Measurements from ENCODE around the gene LRCH4. TPM values are rescaled to one million over a fixed set of nuclear protein-coding genes. Genes with fewer than 3 reads are reported as not detected.

LRCH4 gene
- total RNA-seq, 1 experiment from 2014 or later = 71.4 TPM

- Mint-ChIP-seq H3K4me3 (ENCODE audit: unreplicated experiment) (no peak overlapping the region), H3K27me3 (ENCODE audit: insufficient read depth, unreplicated experiment) (no peaks in the 10 kb centered on the region), H3K36me3 (ENCODE audit: insufficient read depth, unreplicated experiment) (peaks cover 7% of the 10 kb centered on the region), H3K27ac (ENCODE audit: unreplicated experiment) (no peak overlapping the region), H3K9me3 (ENCODE audit: unreplicated experiment) (no peaks in the 10 kb centered on the region), H3K4me1 (ENCODE audit: low read depth, unreplicated experiment) (peaks cover 4% of the 10 kb centered on the region)
- peak; percentile 55 to 77 for DNase-seq
- H3K9me3 ChIP-seq = no peaks in the 10 kb centered on the region
- CTCF ChIA-PET = interaction anchor here (1.8 kb wide), 1 partner anchor 14 kb away, joined by 3 read pairs; the partner anchor contains the start of gene MOSPD3
- intact Hi-C loops (cut with micrococcal nuclease; ENCODE audit: unreplicated experiment) = no loop called here
- no peaks in the 10 kb centered on the region for H3K36me3 ChIP-seq (ENCODE audit: control insufficient read depth, insufficient read depth, low read length)
- H3K27me3 ChIP-seq (replicated peaks; ENCODE audit: control insufficient read depth, insufficient read depth, low read length) = no peaks in the 10 kb centered on the region
- peak overlapping the region; percentile 12 for H3K4me3 ChIP-seq (ENCODE audit: low read depth, low read length)
- BruUV-seq (replicated peaks) = no TSS peak
- no peaks in the 10 kb centered on the region for H3K4me1 ChIP-seq
- TF ChIP-seq, protein P1, sequence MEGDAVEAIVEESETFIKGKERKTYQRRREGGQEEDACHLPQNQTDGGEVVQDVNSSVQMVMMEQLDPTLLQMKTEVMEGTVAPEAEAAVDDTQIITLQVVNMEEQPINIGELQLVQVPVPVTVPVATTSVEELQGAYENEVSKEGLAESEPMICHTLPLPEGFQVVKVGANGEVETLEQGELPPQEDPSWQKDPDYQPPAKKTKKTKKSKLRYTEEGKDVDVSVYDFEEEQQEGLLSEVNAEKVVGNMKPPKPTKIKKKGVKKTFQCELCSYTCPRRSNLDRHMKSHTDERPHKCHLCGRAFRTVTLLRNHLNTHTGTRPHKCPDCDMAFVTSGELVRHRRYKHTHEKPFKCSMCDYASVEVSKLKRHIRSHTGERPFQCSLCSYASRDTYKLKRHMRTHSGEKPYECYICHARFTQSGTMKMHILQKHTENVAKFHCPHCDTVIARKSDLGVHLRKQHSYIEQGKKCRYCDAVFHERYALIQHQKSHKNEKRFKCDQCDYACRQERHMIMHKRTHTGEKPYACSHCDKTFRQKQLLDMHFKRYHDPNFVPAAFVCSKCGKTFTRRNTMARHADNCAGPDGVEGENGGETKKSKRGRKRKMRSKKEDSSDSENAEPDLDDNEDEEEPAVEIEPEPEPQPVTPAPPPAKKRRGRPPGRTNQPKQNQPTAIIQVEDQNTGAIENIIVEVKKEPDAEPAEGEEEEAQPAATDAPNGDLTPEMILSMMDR (IDR thresholded peaks at IDR 0.05; ENCODE audit: insufficient read depth in 1 of 2, low read depth in 1 of 2, low read length in 1 of 2, severe bottlenecking in 1 of 2, unreplicated experiment in 1 of 2) = no peak
- POLR2A ChIA-PET = no interaction called here
Measured at GRCh38 chr7:100626530-100627237, 40.8 kb upstream of the LRCH4 start.

- no peak overlapping the region for H3K4me3 Mint-ChIP-seq (ENCODE audit: unreplicated experiment)
- ChIA-PET POLR2A (interaction anchor here (0.5 kb wide), 1 partner anchor 192 kb away, joined by 3 read pairs; no protein-coding TSS in a partner anchor), CTCF (interaction anchor here (1.8 kb wide), 1 partner anchor 14 kb away, joined by 3 read pairs; the partner anchor contains the start of gene MOSPD3)
- TF ChIP-seq, protein P1 (IDR thresholded peaks at IDR 0.05; ENCODE audit: insufficient read depth in 1 of 2, low read depth in 1 of 2, low read length in 1 of 2, severe bottlenecking in 1 of 2, unreplicated experiment in 1 of 2) = no peak
- intact Hi-C loops (cut with micrococcal nuclease; ENCODE audit: unreplicated experiment) = no loop called here
- H3K36me3 Mint-ChIP-seq (ENCODE audit: insufficient read depth, unreplicated experiment) = peaks cover 7% of the 10 kb centered on the region
- no peaks in the 10 kb centered on the region for H3K9me3 Mint-ChIP-seq (ENCODE audit: unreplicated experiment)
- no peaks in the 10 kb centered on the region for H3K27me3 ChIP-seq (replicated peaks; ENCODE audit: control insufficient read depth, insufficient read depth, low read length)
- BruUV-seq (replicated peaks) = no TSS peak
- H3K4me1 Mint-ChIP-seq (ENCODE audit: low read depth, unreplicated experiment) = peaks cover 9% of the 10 kb centered on the region
- no peaks in the 10 kb centered on the region for H3K9me3 ChIP-seq
- H3K27me3 Mint-ChIP-seq (ENCODE audit: insufficient read depth, unreplicated experiment) = no peaks in the 10 kb centered on the region
- H3K36me3 ChIP-seq (ENCODE audit: control insufficient read depth, insufficient read depth, low read length) = no peaks in the 10 kb centered on the region
- no peak overlapping the region for H3K27ac Mint-ChIP-seq (ENCODE audit: unreplicated experiment)
- no peak overlapping the region for H3K4me3 ChIP-seq (ENCODE audit: low read depth, low read length)
- DNase-seq = no peak
- no peaks in the 10 kb centered on the region for H3K4me1 ChIP-seq
Measured at GRCh38 chr7:100626055-100626454, 40.1 kb upstream of the LRCH4 start.

- Mint-ChIP-seq H3K27ac (ENCODE audit: unreplicated experiment) (no peak overlapping the region), H3K9me3 (ENCODE audit: unreplicated experiment) (no peaks in the 10 kb centered on the region), H3K4me3 (ENCODE audit: unreplicated experiment) (no peak overlapping the region), H3K27me3 (ENCODE audit: insufficient read depth, unreplicated experiment) (no peaks in the 10 kb centered on the region), H3K4me1 (ENCODE audit: low read depth, unreplicated experiment) (peaks cover 9% of the 10 kb centered on the region), H3K36me3 (ENCODE audit: insufficient read depth, unreplicated experiment) (peaks cover 7% of the 10 kb centered on the region)
- BruUV-seq (replicated peaks) = no TSS peak
- Histone ChIP-seq H3K9me3 (no peaks in the 10 kb centered on the region), H3K4me3 (ENCODE audit: low read depth, low read length) (no peak overlapping the region), H3K27me3 (replicated peaks; ENCODE audit: control insufficient read depth, insufficient read depth, low read length) (no peaks in the 10 kb centered on the region), H3K36me3 (ENCODE audit: control insufficient read depth, insufficient read depth, low read length) (no peaks in the 10 kb centered on the region), H3K4me1 (no peaks in the 10 kb centered on the region)
- intact Hi-C loops (cut with micrococcal nuclease; ENCODE audit: unreplicated experiment) = no loop called here
- no peak for DNase-seq
- ChIA-PET CTCF (no interaction called here), POLR2A (no interaction called here)
- TF ChIP-seq, protein P1 (IDR thresholded peaks at IDR 0.05; ENCODE audit: insufficient read depth in 1 of 2, low read depth in 1 of 2, low read length in 1 of 2, severe bottlenecking in 1 of 2, unreplicated experiment in 1 of 2) = no peak
Measured at GRCh38 chr7:100623951-100624824, 38.3 kb upstream of the LRCH4 start.
